Naive thymus-derived CD4-positive, alpha-beta T cell (primary cell): ENCODE data around the gene UTS2R. TPM values are rescaled to one million over a fixed set of nuclear protein-coding genes. Genes with fewer than 3 reads are reported as not detected.

Source experiments
- polyA plus RNA-seq, 2 donors: library from polyadenylated mRNA; unstranded; fragments of 300-500 nt; fragmentation: Illumina TruSeq; gene quantifications; one replicate each; pipeline ENCODE4 v1.2.3, GENCODE V29; 2021
- total RNA-seq, 6 experiments: library from RNA in 5 of 6; stranded (reverse) in 5 of 6; gene quantifications; 1 replicate in 5 of 6; 2 replicates in 1 of 6; pipeline ENCODE4 v1.2.3 and lab custom pipeline; 2021 to 2026

Gene UTS2R
- total and polyA plus RNA-seq, 7 experiments from 2014 or later, result not detected

Other genes starting within 250 kb of the UTS2R start
- 100 to 1,000 TPM in 2 of 5 experiments, 10 to 100 TPM in 3; 75.7 to 127 (median 95.0) TPM for gene CCDC57, start 158.9 kb upstream of the UTS2R start, total RNA-seq
- 10 to 100 TPM; 32.1 to 36.8 TPM for gene CCDC57, start 158.9 kb upstream of the UTS2R start, polyA plus RNA-seq
- gene SLC16A3, start 142.7 kb upstream of the UTS2R start, total RNA-seq, result 100 to 1,000 TPM in 2 of 5 experiments, 10 to 100 TPM in 3; 14.6 to 264 (median 67.0) TPM
- 1 to 10 TPM; 1.4 to 1.9 TPM for gene SLC16A3, start 142.7 kb upstream of the UTS2R start, polyA plus RNA-seq
- 100 to 1,000 TPM; 144 to 249 (median 176) TPM for gene CSNK1D, start 98.1 kb upstream of the UTS2R start, total RNA-seq
- gene CSNK1D, start 98.1 kb upstream of the UTS2R start, polyA plus RNA-seq, result 10 to 100 TPM; 46.1 to 81.3 TPM
- 100 to 1,000 TPM in 3 of 5 experiments, 10 to 100 TPM in 2; 61.9 to 390 (median 165) TPM for gene CD7, start 54.2 kb upstream of the UTS2R start, total RNA-seq
- 100 to 1,000 TPM; 169 to 183 TPM for gene CD7, start 54.2 kb upstream of the UTS2R start, polyA plus RNA-seq
- gene SECTM1, start 38.0 kb upstream of the UTS2R start, total RNA-seq, result 10 to 100 TPM in 2 of 5 experiments, 1 to 10 TPM in 3; 2.3 to 32.4 (median 5.1) TPM
- 1 to 10 TPM; 1.5 to 3.2 TPM for gene SECTM1, start 38.0 kb upstream of the UTS2R start, polyA plus RNA-seq
- gene TEX19, start 12.5 kb upstream of the UTS2R start, total RNA-seq, result not detected
- not detected for gene TEX19, start 12.5 kb upstream of the UTS2R start, polyA plus RNA-seq
- gene HEXD, start 46.6 kb downstream of the UTS2R start, total RNA-seq, result 100 to 1,000 TPM in 2 of 5 experiments, 10 to 100 TPM in 3; 62.7 to 153 (median 66.9) TPM
- gene HEXD, start 46.6 kb downstream of the UTS2R start, polyA plus RNA-seq, result 10 to 100 TPM; 12.5 to 18.1 TPM
- 10 to 100 TPM; 21.9 to 34.6 (median 32.3) TPM for gene OGFOD3, start 46.8 kb downstream of the UTS2R start, total RNA-seq
- gene OGFOD3, start 46.8 kb downstream of the UTS2R start, polyA plus RNA-seq, result 10 to 100 TPM; 29.7 to 42.1 TPM
- 100 to 1,000 TPM; 112 to 385 (median 199) TPM for gene CYBC1, start 79.0 kb downstream of the UTS2R start, total RNA-seq
- 100 to 1,000 TPM; 168 to 178 TPM for gene CYBC1, start 79.0 kb downstream of the UTS2R start, polyA plus RNA-seq
- 100 to 1,000 TPM in 1 of 5 experiments, 10 to 100 TPM in 4; 59.8 to 188 (median 67.1) TPM for gene NARF, start 87.0 kb downstream of the UTS2R start, total RNA-seq
- gene NARF, start 87.0 kb downstream of the UTS2R start, polyA plus RNA-seq, result 100 to 1,000 TPM; 102 to 103 TPM
- gene FOXK2, start 148.0 kb downstream of the UTS2R start, total RNA-seq, result 10 to 100 TPM; 36.5 to 67.1 (median 48.4) TPM
- gene FOXK2, start 148.0 kb downstream of the UTS2R start, polyA plus RNA-seq, result 1 to 10 TPM; 4.2 to 4.8 TPM